SU-DHL-6 (cell line): ENCODE results near the gene RENBP.

ENCODE experiments used
- H2AFZ ChIP-seq: fragments of 200-600 bp; sonication (generic); 2 replicates; pipeline ENCODE4 v1.6.1; 2014; ENCODE audit warnings: low read depth, mild to moderate bottlenecking, moderate library complexity, mixed read lengths, antibody characterized with exemption, low read length; ENCODE audit not compliant: severe bottlenecking
- H3F3A ChIP-seq: fragments of 200-600 bp; shearing (Covaris generic); 2 replicates; pipeline ENCODE4 v1.6.0; 2016; ENCODE audit warnings: antibody characterized with exemption, mild to moderate bottlenecking; ENCODE audit not compliant: insufficient read depth
- H3K27ac ChIP-seq: fragments of 200-600 bp; sonication (generic); 2 replicates; pipeline ENCODE4 v1.5.1; 2016; ENCODE audit warnings: low read depth, mild to moderate bottlenecking, low read length, moderate library complexity, mixed read lengths
- H3K27me3 ChIP-seq: fragments of 200-600 bp; sonication (generic), shearing (Covaris generic); 2 replicates; pipeline ENCODE4 v1.6.0; 2014; ENCODE audit warnings: mild to moderate bottlenecking, low read length
- H3K36me3 ChIP-seq: fragments of 200-600 bp; sonication (generic); 2 replicates; pipeline ENCODE4 v1.6.1; 2014; ENCODE audit warnings: mild to moderate bottlenecking, low read length, mixed read lengths
- H3K4me2 ChIP-seq: fragments of 300-600, 200-600 bp; shearing (Covaris generic), sonication (generic); 2 replicates; pipeline ENCODE4 v1.6.0; 2014; ENCODE audit warnings: low read length, low read depth, mild to moderate bottlenecking; ENCODE audit not compliant: poor library complexity, severe bottlenecking
- H3K4me3 ChIP-seq: fragments of 200-600 bp; sonication (generic); 2 replicates; pipeline ENCODE4 v1.5.1; 2014; ENCODE audit warnings: antibody characterized with exemption, low read length, mild to moderate bottlenecking, mixed read lengths; ENCODE audit not compliant: insufficient read depth, poor library complexity, severe bottlenecking
- H3K79me2 ChIP-seq: fragments of 200-600 bp; sonication (generic); 2 replicates; pipeline ENCODE4 v1.6.1; 2014; ENCODE audit warnings: mild to moderate bottlenecking, low read length, moderate library complexity; ENCODE audit not compliant: insufficient read depth
- H3K9ac ChIP-seq: fragments of 200-600 bp; sonication (generic); 2 replicates; pipeline ENCODE4 v1.7.0; 2014; ENCODE audit warnings: mild to moderate bottlenecking, low read length
- H3K9me2 ChIP-seq: fragments of 200-600 bp; sonication (generic); replicated peaks from 2 replicates; pipeline ENCODE4 v1.6.1; 2014; ENCODE audit warnings: low read length; ENCODE audit not compliant: insufficient read depth
- H3K9me3 ChIP-seq: fragments of 200-600 bp; sonication (generic); 2 replicates; pipeline ENCODE4 v1.6.1; 2014; ENCODE audit warnings: low read length, mixed read lengths; ENCODE audit not compliant: insufficient read depth
- H4K20me1 ChIP-seq: fragments of 200-600 bp; sonication (generic); 2 replicates; pipeline ENCODE4 v1.6.1; 2014; ENCODE audit warnings: low read depth, mild to moderate bottlenecking, antibody characterized with exemption, low read length, moderate library complexity, mixed read lengths
- EZH2phosphoT487 ChIP-seq: fragments of 200-600 bp; sonication (generic), shearing (Covaris generic); conservative IDR thresholded peaks from 2 replicates; pipeline ENCODE4 v1.6.1; 2018; ENCODE audit warnings: mild to moderate bottlenecking, antibody characterized with exemption, low read length, moderate library complexity, mixed read lengths
- TF ChIP-seq, protein P1 (sequence below): fragments of 200-600 bp; sonication (generic); IDR thresholded peaks from one replicate; pipeline ENCODE4 v1.5.1; 2017; ENCODE audit warnings: antibody characterized with exemption, mild to moderate bottlenecking, low read length, moderate library complexity; ENCODE audit not compliant: insufficient read depth, poor library complexity, severe bottlenecking

Gene RENBP

DNA sequence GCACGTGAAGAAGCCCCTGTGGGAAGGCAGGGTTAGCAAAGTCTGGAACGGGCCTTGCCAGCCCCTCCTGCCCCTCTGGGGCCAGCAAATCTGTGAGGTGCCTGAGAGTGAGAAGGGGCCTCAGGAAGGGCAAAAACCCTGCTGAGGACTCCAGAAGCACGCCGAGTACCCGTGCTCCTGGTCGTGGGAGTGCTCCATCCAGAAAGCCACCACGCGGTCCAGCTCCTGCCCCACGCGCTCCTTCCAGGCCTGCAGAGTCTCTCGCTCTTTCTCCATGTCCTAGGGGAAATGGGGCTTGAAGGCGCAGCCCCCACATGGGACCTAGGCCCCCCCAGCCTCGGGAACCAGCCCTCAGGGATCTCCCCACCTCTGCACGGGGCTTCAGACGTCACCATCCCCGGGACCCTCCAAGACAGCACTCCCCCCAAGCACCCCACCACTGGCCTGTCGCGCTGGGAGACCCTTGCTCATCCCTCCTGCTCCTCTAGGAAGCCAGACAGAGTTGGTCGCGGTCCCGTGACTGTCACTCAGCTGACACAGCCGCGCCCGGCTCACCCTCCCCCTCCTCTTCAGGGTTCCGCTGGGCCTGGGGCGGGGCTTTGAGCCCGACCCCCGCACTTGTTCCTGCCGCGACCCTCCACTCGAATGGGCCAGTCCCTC, at the start of gene RENBP:
TSS of gene RENBP (minus strand) at position 504 of the 660 bp plus-strand sequence. CDS start at position 471, 33 bp downstream.
- Histone ChIP-seq H4K20me1 (no peaks in the 10 kb centered on the region), H3K79me2 (no peaks in the 10 kb centered on the region), H3K27me3 (no peaks in the 10 kb centered on the region), H3F3A (peaks cover 8% of the 10 kb centered on the region), H3K36me3 (no peaks in the 10 kb centered on the region), H3K4me2 (no peak within 1 kb of the TSS), H3K9me3 (no peaks in the 10 kb centered on the region), H3K27ac (no peak within 1 kb of the TSS), H3K4me3 (no peak within 1 kb of the TSS), H3K9ac (no peak within 1 kb of the TSS), H2AFZ (no peak within 1 kb of the TSS), H3K9me2 (no peaks in the 10 kb centered on the region)
- TF ChIP-seq EZH2phosphoT487: no peak
- TF ChIP-seq, protein P1, sequence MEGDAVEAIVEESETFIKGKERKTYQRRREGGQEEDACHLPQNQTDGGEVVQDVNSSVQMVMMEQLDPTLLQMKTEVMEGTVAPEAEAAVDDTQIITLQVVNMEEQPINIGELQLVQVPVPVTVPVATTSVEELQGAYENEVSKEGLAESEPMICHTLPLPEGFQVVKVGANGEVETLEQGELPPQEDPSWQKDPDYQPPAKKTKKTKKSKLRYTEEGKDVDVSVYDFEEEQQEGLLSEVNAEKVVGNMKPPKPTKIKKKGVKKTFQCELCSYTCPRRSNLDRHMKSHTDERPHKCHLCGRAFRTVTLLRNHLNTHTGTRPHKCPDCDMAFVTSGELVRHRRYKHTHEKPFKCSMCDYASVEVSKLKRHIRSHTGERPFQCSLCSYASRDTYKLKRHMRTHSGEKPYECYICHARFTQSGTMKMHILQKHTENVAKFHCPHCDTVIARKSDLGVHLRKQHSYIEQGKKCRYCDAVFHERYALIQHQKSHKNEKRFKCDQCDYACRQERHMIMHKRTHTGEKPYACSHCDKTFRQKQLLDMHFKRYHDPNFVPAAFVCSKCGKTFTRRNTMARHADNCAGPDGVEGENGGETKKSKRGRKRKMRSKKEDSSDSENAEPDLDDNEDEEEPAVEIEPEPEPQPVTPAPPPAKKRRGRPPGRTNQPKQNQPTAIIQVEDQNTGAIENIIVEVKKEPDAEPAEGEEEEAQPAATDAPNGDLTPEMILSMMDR: no peak

DNA sequence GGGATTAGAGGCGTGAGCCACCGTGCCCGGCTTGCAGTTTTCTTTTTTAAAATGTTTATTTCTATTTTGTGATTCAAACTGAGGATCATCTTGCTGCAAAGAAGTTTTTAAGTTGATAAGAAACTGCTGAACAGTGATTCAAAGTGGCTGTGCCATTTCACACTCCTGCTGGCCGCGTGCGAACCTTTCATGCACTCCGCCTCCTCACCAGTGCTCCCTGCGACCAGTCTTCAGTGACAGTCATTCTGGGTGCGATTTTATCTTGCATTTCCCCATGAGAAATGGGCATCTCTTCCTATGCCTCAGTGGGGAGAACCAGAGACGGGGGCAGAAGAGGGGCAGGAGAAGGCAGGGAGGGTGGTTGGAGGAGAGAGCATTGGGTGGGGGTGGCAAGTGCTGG, 49.5 kb upstream of the RENBP start:
- Histone ChIP-seq H3K9me3 (no peaks in the 10 kb centered on the region), H3K9ac (no peak overlapping the region), H3K4me2 (no peak overlapping the region), H3K27me3 (no peaks in the 10 kb centered on the region), H2AFZ (no peak overlapping the region), H3K4me3 (no peak overlapping the region), H3K79me2 (no peaks in the 10 kb centered on the region), H3K27ac (no peak overlapping the region), H3K36me3 (no peaks in the 10 kb centered on the region), H4K20me1 (no peaks in the 10 kb centered on the region), H3F3A (no peaks in the 10 kb centered on the region), H3K9me2 (no peaks in the 10 kb centered on the region)
- no peak for TF ChIP-seq EZH2phosphoT487
- TF ChIP-seq, protein P1: no peak

DNA sequence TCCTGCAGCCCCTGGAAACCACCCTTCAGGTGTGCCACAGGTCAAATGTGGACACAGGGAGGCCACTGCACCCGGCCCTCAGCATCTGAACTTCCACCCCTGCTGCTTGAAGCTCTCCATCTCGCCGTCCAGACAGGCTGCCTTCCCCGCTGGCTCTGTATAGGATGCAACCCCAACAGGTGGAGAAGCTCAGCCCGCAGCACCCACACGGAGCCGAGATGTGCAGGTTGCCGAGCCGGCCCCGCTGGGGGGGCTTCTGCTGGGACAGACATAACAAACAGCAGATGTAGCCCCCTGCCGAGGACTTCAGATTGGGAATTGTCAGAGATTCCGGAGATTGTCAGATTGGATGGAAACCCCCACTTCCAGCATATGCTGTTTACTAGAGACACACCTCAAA, 48.6 kb upstream of the RENBP start:
- no peaks in the 10 kb centered on the region for H4K20me1 ChIP-seq
- H2AFZ ChIP-seq: no peak overlapping the region
- H3K9me2 ChIP-seq: no peaks in the 10 kb centered on the region
- no peak overlapping the region for H3K27ac ChIP-seq
- no peaks in the 10 kb centered on the region for H3K9me3 ChIP-seq
- no peak overlapping the region for H3K9ac ChIP-seq
- H3K4me3 ChIP-seq: no peak overlapping the region
- H3K79me2 ChIP-seq: no peaks in the 10 kb centered on the region
- H3K36me3 ChIP-seq: no peaks in the 10 kb centered on the region
- no peaks in the 10 kb centered on the region for H3F3A ChIP-seq
- TF ChIP-seq EZH2phosphoT487: no peak
- TF ChIP-seq, protein P1: no peak
- no peaks in the 10 kb centered on the region for H3K27me3 ChIP-seq
- no peak overlapping the region for H3K4me2 ChIP-seq
